NCI-H2171 (cell line): ENCODE data around the gene NR2F1-AS1.
A peak's percentile ranks its signal among the peaks of the same experiment; 100 is the strongest.
"Not testable (repeated sequence)": the region's sequence is repeated elsewhere in the genome, so short reads cannot be mapped to it uniquely, and the experiment has no call there.

Experiments used
- DNase-seq: peaks from one replicate; lab custom pipeline; 2025; lab: John Stamatoyannopoulos, UW

Gene NR2F1-AS1

GRCh38 chr5:93576994-93577853 is 3.8 kb downstream of the NR2F1-AS1 start:
- no peak for DNase-seq

- DNase-seq: no peak
These were observed 5.3 kb downstream of the NR2F1-AS1 start for GRCh38 chr5:93575461-93576414.

- no peak for DNase-seq
These were observed 6.3 kb downstream of the NR2F1-AS1 start for GRCh38 chr5:93574491-93575305.

GRCh38 chr5:93573354-93574351 is 7.4 kb downstream of the NR2F1-AS1 start:
- no peak for DNase-seq

GRCh38 chr5:93572608-93573353 is 8.2 kb downstream of the NR2F1-AS1 start:
- peak; percentile 47 for DNase-seq

- no peak for DNase-seq
These were observed 8.9 kb downstream of the NR2F1-AS1 start for GRCh38 chr5:93572101-93572607.

GRCh38 chr5:93571114-93571949 is 9.7 kb downstream of the NR2F1-AS1 start:
- no peak for DNase-seq

GRCh38 chr5:93570294-93571113 is 10.5 kb downstream of the NR2F1-AS1 start:
- no peak for DNase-seq

- no peak for DNase-seq
These were observed 11.5 kb downstream of the NR2F1-AS1 start for GRCh38 chr5:93569300-93570160.

- no peak for DNase-seq
These were observed 13.6 kb downstream of the NR2F1-AS1 start for GRCh38 chr5:93567424-93567823.

- no peak for DNase-seq
These were observed 14.9 kb downstream of the NR2F1-AS1 start for GRCh38 chr5:93566091-93566490.

- DNase-seq: no peak
These were observed 23.9 kb downstream of the NR2F1-AS1 start for GRCh38 chr5:93557021-93557604.

- not testable (repeated sequence) for DNase-seq
These were observed 31.4 kb downstream of the NR2F1-AS1 start for GRCh38 chr5:93549594-93549993.

GRCh38 chr5:93545872-93546271 is 35.1 kb downstream of the NR2F1-AS1 start:
- no peak for DNase-seq

GRCh38 chr5:93532370-93532769 is 48.6 kb downstream of the NR2F1-AS1 start:
- no peak for DNase-seq

- not testable (repeated sequence) for DNase-seq
These were observed 59.2 kb downstream of the NR2F1-AS1 start for GRCh38 chr5:93521815-93522214.
